ENCODE measurements around the gene LRRC3C. TPM values are rescaled to one million over a fixed set of nuclear protein-coding genes. Genes with fewer than 3 reads are reported as not detected.

The LRRC3C gene
- polyA plus RNA-seq, 1 donor from 2014 or later: not detected

GRCh38 chr17:39968761-39969160 lies 41.2 kb downstream of the LRRC3C start:
- Histone ChIP-seq H3K79me2 (replicated peaks; ENCODE audit: insufficient read depth, low read length) (no peaks in the 10 kb centered on the region), H3K4me2 (ENCODE audit: low read length) (no peak overlapping the region), H3K36me3 (ENCODE audit: insufficient read depth, low read length) (no peaks in the 10 kb centered on the region), H3K27me3 (ENCODE audit: insufficient read depth, low read depth, low read length) (no peaks in the 10 kb centered on the region), H2AFZ (ENCODE audit: low read depth, low read length) (no peak overlapping the region), H3K27ac (ENCODE audit: low read length) (no peak overlapping the region), H3K9me3 (ENCODE audit: low read length) (no peaks in the 10 kb centered on the region), H3K4me3 (ENCODE audit: low read length) (no peak overlapping the region), H4K20me1 (ENCODE audit: insufficient read depth) (no peaks in the 10 kb centered on the region), H3K9me2 (ENCODE audit: insufficient read depth, low read length) (no peaks in the 10 kb centered on the region), H3K9ac (ENCODE audit: low read length) (no peak overlapping the region), H3F3A (ENCODE audit: insufficient read depth, low read length, poor library complexity, severe bottlenecking) (no peaks in the 10 kb centered on the region)
- no peak for TF ChIP-seq POLR2AphosphoS5 (IDR thresholded peaks at IDR 0.05)
- no peak for TF ChIP-seq REST (IDR thresholded peaks at IDR 0.05; ENCODE audit: borderline replicate concordance)
- no peak for TF ChIP-seq CTCF (IDR thresholded peaks at IDR 0.05; ENCODE audit: poor library complexity, severe bottlenecking)
- no peak for TF ChIP-seq EP300 (conservative IDR thresholded peaks at IDR 0.05; ENCODE audit: poor library complexity, severe bottlenecking)
- no peak for TF ChIP-seq TAF1 (IDR thresholded peaks at IDR 0.05; ENCODE audit: low read depth)
- TF ChIP-seq EZH2 (IDR thresholded peaks at IDR 0.05; ENCODE audit: borderline replicate concordance, insufficient read depth, low read length, poor library complexity, severe bottlenecking): no peak
- TF ChIP-seq MXI1 (conservative IDR thresholded peaks at IDR 0.05; ENCODE audit: poor library complexity, severe bottlenecking): no peak
- TF ChIP-seq SMC3 (conservative IDR thresholded peaks at IDR 0.05; ENCODE audit: poor library complexity): no peak

GRCh38 chr17:39969375-39969774 lies 41.8 kb downstream of the LRRC3C start:
- TF ChIP-seq EP300 (conservative IDR thresholded peaks at IDR 0.05; ENCODE audit: poor library complexity, severe bottlenecking) (no peak), SMC3 (conservative IDR thresholded peaks at IDR 0.05; ENCODE audit: poor library complexity) (no peak), CTCF (IDR thresholded peaks at IDR 0.05; ENCODE audit: poor library complexity, severe bottlenecking) (no peak), TAF1 (IDR thresholded peaks at IDR 0.05; ENCODE audit: low read depth) (no peak), POLR2AphosphoS5 (IDR thresholded peaks at IDR 0.05) (no peak), EZH2 (IDR thresholded peaks at IDR 0.05; ENCODE audit: borderline replicate concordance, insufficient read depth, low read length, poor library complexity, severe bottlenecking) (no peak), MXI1 (conservative IDR thresholded peaks at IDR 0.05; ENCODE audit: poor library complexity, severe bottlenecking) (no peak), REST (IDR thresholded peaks at IDR 0.05; ENCODE audit: borderline replicate concordance) (no peak), RAD21 (conservative IDR thresholded peaks at IDR 0.05) (no peak)
- no peaks in the 10 kb centered on the region for H3F3A ChIP-seq (ENCODE audit: insufficient read depth, low read length, poor library complexity, severe bottlenecking)
- H3K9me2 ChIP-seq (ENCODE audit: insufficient read depth, low read length): no peaks in the 10 kb centered on the region
- H4K20me1 ChIP-seq (ENCODE audit: insufficient read depth): no peaks in the 10 kb centered on the region
- no peaks in the 10 kb centered on the region for H3K79me2 ChIP-seq (replicated peaks; ENCODE audit: insufficient read depth, low read length)
- no peak overlapping the region for H3K27ac ChIP-seq (ENCODE audit: low read length)
- no peak overlapping the region for H3K9ac ChIP-seq (ENCODE audit: low read length)
- H3K4me2 ChIP-seq (ENCODE audit: low read length): no peak overlapping the region
- H3K4me3 ChIP-seq (ENCODE audit: low read length): no peak overlapping the region
- no peaks in the 10 kb centered on the region for H3K9me3 ChIP-seq (ENCODE audit: low read length)
- H2AFZ ChIP-seq (ENCODE audit: low read depth, low read length): no peak overlapping the region
- no peaks in the 10 kb centered on the region for H3K27me3 ChIP-seq (ENCODE audit: insufficient read depth, low read depth, low read length)
- no peaks in the 10 kb centered on the region for H3K36me3 ChIP-seq (ENCODE audit: insufficient read depth, low read length)

Measured in neural cell (in vitro differentiated cells).